ENCODE measurements around the gene LIN7B.

The LIN7B gene

GRCh38 chr19:49160450-49161189, 46.5 kb downstream of the LIN7B start:
- H3K36me3 ChIP-seq (ENCODE audit: control insufficient read depth, insufficient read depth, low read length): no peaks in the 10 kb centered on the region
- no peak for TF ChIP-seq CTCF (IDR thresholded peaks at IDR 0.05)
- no peaks in the 10 kb centered on the region for H3K27me3 ChIP-seq (ENCODE audit: control insufficient read depth, insufficient read depth, low read length)
- no peaks in the 10 kb centered on the region for H3K79me2 ChIP-seq
- H3K4me1 ChIP-seq: peaks cover 4% of the 10 kb centered on the region
- H3K9me3 ChIP-seq (ENCODE audit: control insufficient read depth, low read length): no peaks in the 10 kb centered on the region
- H3K27ac ChIP-seq: no peak overlapping the region
- no peak overlapping the region for H3K9ac ChIP-seq
- H3K4me2 ChIP-seq (ENCODE audit: low read length): no peak overlapping the region
- no peak overlapping the region for H2AFZ ChIP-seq
- H3K4me3 ChIP-seq (ENCODE audit: low read depth, low read length): no peak overlapping the region

- Histone ChIP-seq H3K27me3 (ENCODE audit: control insufficient read depth, insufficient read depth, low read length) (no peaks in the 10 kb centered on the region), H3K9me3 (ENCODE audit: control insufficient read depth, low read length) (no peaks in the 10 kb centered on the region), H3K79me2 (no peaks in the 10 kb centered on the region), H3K4me2 (ENCODE audit: low read length) (no peak overlapping the region), H3K9ac (no peak overlapping the region), H3K36me3 (ENCODE audit: control insufficient read depth, insufficient read depth, low read length) (no peaks in the 10 kb centered on the region), H3K4me1 (peaks cover 4% of the 10 kb centered on the region), H3K4me3 (ENCODE audit: low read depth, low read length) (no peak overlapping the region), H3K27ac (no peak overlapping the region), H2AFZ (no peak overlapping the region)
- TF ChIP-seq CTCF (IDR thresholded peaks at IDR 0.05): no peak
These were observed 47.8 kb downstream of the LIN7B start for GRCh38 chr19:49161987-49162386.

GRCh38 chr19:49165111-49165750, 51.1 kb downstream of the LIN7B start:
- H2AFZ ChIP-seq: no peak overlapping the region
- no peak overlapping the region for H3K9ac ChIP-seq
- H3K27ac ChIP-seq: no peak overlapping the region
- H3K4me2 ChIP-seq (ENCODE audit: low read length): no peak overlapping the region
- no peaks in the 10 kb centered on the region for H3K36me3 ChIP-seq (ENCODE audit: control insufficient read depth, insufficient read depth, low read length)
- H3K4me3 ChIP-seq (ENCODE audit: low read depth, low read length): no peak overlapping the region
- TF ChIP-seq CTCF (IDR thresholded peaks at IDR 0.05): no peak
- H3K4me1 ChIP-seq: no peaks in the 10 kb centered on the region
- no peaks in the 10 kb centered on the region for H3K27me3 ChIP-seq (ENCODE audit: control insufficient read depth, insufficient read depth, low read length)
- no peaks in the 10 kb centered on the region for H3K79me2 ChIP-seq
- no peaks in the 10 kb centered on the region for H3K9me3 ChIP-seq (ENCODE audit: control insufficient read depth, low read length)

- Histone ChIP-seq H3K4me3 (ENCODE audit: low read depth, low read length) (no peak overlapping the region), H2AFZ (no peak overlapping the region), H3K4me1 (no peaks in the 10 kb centered on the region), H3K27me3 (ENCODE audit: control insufficient read depth, insufficient read depth, low read length) (no peaks in the 10 kb centered on the region), H3K27ac (no peak overlapping the region), H3K79me2 (no peaks in the 10 kb centered on the region), H3K9ac (no peak overlapping the region), H3K9me3 (ENCODE audit: control insufficient read depth, low read length) (no peaks in the 10 kb centered on the region), H3K36me3 (ENCODE audit: control insufficient read depth, insufficient read depth, low read length) (no peaks in the 10 kb centered on the region), H3K4me2 (ENCODE audit: low read length) (no peak overlapping the region)
- TF ChIP-seq CTCF (IDR thresholded peaks at IDR 0.05): no peak
These were observed 51.7 kb downstream of the LIN7B start for GRCh38 chr19:49165865-49166301.

Data from parathyroid adenoma (tissue), 2 donors.